Measurements from ENCODE around the gene DENND5A.

The DENND5A gene

GRCh38 chr11:9138612-9139579 is 126.3 kb downstream of the DENND5A start:
- DNase-seq (ENCODE audit: low read depth in 2 of 2), result no peak

- DNase-seq (ENCODE audit: low read depth in 2 of 2), result no peak
Observed at GRCh38 chr11:9138133-9138453, 127.1 kb downstream of the DENND5A start.

GRCh38 chr11:9137293-9138132 is 127.6 kb downstream of the DENND5A start:
- peak; percentile 24 to 46 for DNase-seq (ENCODE audit: low read depth in 2 of 2)

GRCh38 chr11:9136741-9137140 is 128.4 kb downstream of the DENND5A start:
- no peak for DNase-seq (ENCODE audit: low read depth in 2 of 2)

GRCh38 chr11:9133956-9134355 is 131.2 kb downstream of the DENND5A start:
- DNase-seq (ENCODE audit: low read depth in 2 of 2), result no peak

GRCh38 chr11:9132203-9132878 is 132.8 kb downstream of the DENND5A start:
- DNase-seq (ENCODE audit: low read depth in 2 of 2), result no peak

GRCh38 chr11:9130297-9130696 is 134.9 kb downstream of the DENND5A start:
- DNase-seq (ENCODE audit: low read depth in 2 of 2), result no peak

GRCh38 chr11:9126636-9127035 is 138.5 kb downstream of the DENND5A start:
- no peak for DNase-seq (ENCODE audit: low read depth in 2 of 2)

GRCh38 chr11:9125185-9125886 is 139.8 kb downstream of the DENND5A start:
- no peak for DNase-seq (ENCODE audit: low read depth in 2 of 2)

GRCh38 chr11:9123595-9124304 is 141.4 kb downstream of the DENND5A start:
- DNase-seq (ENCODE audit: low read depth in 2 of 2), result no peak

- DNase-seq (ENCODE audit: low read depth in 2 of 2), result no peak
Observed at GRCh38 chr11:9121469-9121796, 143.7 kb downstream of the DENND5A start.

- DNase-seq (ENCODE audit: low read depth in 2 of 2), result no peak
Observed at GRCh38 chr11:9120664-9121468, 144.3 kb downstream of the DENND5A start.

GRCh38 chr11:9118277-9118676 is 146.9 kb downstream of the DENND5A start:
- no peak for DNase-seq (ENCODE audit: low read depth in 2 of 2)

GRCh38 chr11:9112075-9112474 is 153.1 kb downstream of the DENND5A start:
- DNase-seq (ENCODE audit: low read depth in 2 of 2), result no peak

GRCh38 chr11:9109858-9110731 is 155.1 kb downstream of the DENND5A start:
- no peak for DNase-seq (ENCODE audit: low read depth in 2 of 2)

GRCh38 chr11:9104580-9104979 is 160.6 kb downstream of the DENND5A start:
- no peak for DNase-seq (ENCODE audit: low read depth in 2 of 2)

- DNase-seq (ENCODE audit: low read depth in 2 of 2), result no peak
Observed at GRCh38 chr11:9103542-9104276, 161.4 kb downstream of the DENND5A start.

GRCh38 chr11:9099617-9100016 is 165.5 kb downstream of the DENND5A start:
- no peak for DNase-seq (ENCODE audit: low read depth in 2 of 2)
